ENCODE measurements around the gene MUC22.
"Not testable (repeated sequence)": the region's sequence is repeated elsewhere in the genome, so short reads cannot be mapped to it uniquely, and the experiment has no call there.

MUC22 gene

GRCh38 chr6:31048099-31048498 is 37.8 kb downstream of the MUC22 start:
- no peak for TF ChIP-seq CTCF (IDR thresholded peaks at IDR 0.05; ENCODE audit: low read length)
- TF ChIP-seq EZH2 (IDR thresholded peaks at IDR 0.05; ENCODE audit: borderline replicate concordance, low read length), result no peak
- H3K4me1 ChIP-seq (ENCODE audit: insufficient read depth, low read length, severe bottlenecking), result no peaks in the 10 kb centered on the region
- no peaks in the 10 kb centered on the region for H3K9me3 ChIP-seq (ENCODE audit: low read length)
- H3K79me2 ChIP-seq (ENCODE audit: insufficient read depth, low read length), result no peaks in the 10 kb centered on the region
- H3K4me3 ChIP-seq (ENCODE audit: low read depth, low read length, poor library complexity, severe bottlenecking), result no peak overlapping the region
- no peak overlapping the region for H3K9ac ChIP-seq (ENCODE audit: low read length)
- no peaks in the 10 kb centered on the region for H3K9me2 ChIP-seq (ENCODE audit: low read depth, low read length)
- no peaks in the 10 kb centered on the region for H3K36me3 ChIP-seq (ENCODE audit: insufficient read depth, low read length)
- H3K4me2 ChIP-seq (ENCODE audit: low read length), result no peak overlapping the region
- no peaks in the 10 kb centered on the region for H3F3A ChIP-seq (ENCODE audit: insufficient read depth, low read length)
- H2AFZ ChIP-seq (ENCODE audit: low read length), result no peak overlapping the region
- no peaks in the 10 kb centered on the region for H4K20me1 ChIP-seq (ENCODE audit: insufficient read depth, low read length)
- H3K27me3 ChIP-seq (ENCODE audit: insufficient read depth, low read length), result no peaks in the 10 kb centered on the region
- no peak overlapping the region for H3K27ac ChIP-seq (ENCODE audit: low read depth, low read length, poor library complexity, severe bottlenecking)

- TF ChIP-seq EZH2 (IDR thresholded peaks at IDR 0.05; ENCODE audit: borderline replicate concordance, low read length) (no peak), CTCF (IDR thresholded peaks at IDR 0.05; ENCODE audit: low read length) (no peak)
- H3K4me2 ChIP-seq (ENCODE audit: low read length), result no peak overlapping the region
Observed at GRCh38 chr6:31049518-31049917, 39.2 kb downstream of the MUC22 start.

GRCh38 chr6:31053187-31053586 is 42.9 kb downstream of the MUC22 start:
- H3K27ac ChIP-seq (ENCODE audit: low read depth, low read length, poor library complexity, severe bottlenecking); H3K36me3 ChIP-seq (ENCODE audit: insufficient read depth, low read length); H3K4me3 ChIP-seq (ENCODE audit: low read depth, low read length, poor library complexity, severe bottlenecking); H4K20me1 ChIP-seq (ENCODE audit: insufficient read depth, low read length); H3F3A ChIP-seq (ENCODE audit: insufficient read depth, low read length); H2AFZ ChIP-seq (ENCODE audit: low read length); H3K9me3 ChIP-seq (ENCODE audit: low read length); H3K9ac ChIP-seq (ENCODE audit: low read length); H3K4me2 ChIP-seq (ENCODE audit: low read length); H3K79me2 ChIP-seq (ENCODE audit: insufficient read depth, low read length); H3K9me2 ChIP-seq (ENCODE audit: low read depth, low read length); H3K4me1 ChIP-seq (ENCODE audit: insufficient read depth, low read length, severe bottlenecking); H3K27me3 ChIP-seq (ENCODE audit: insufficient read depth, low read length): not testable (repeated sequence)

More at GRCh38 chr6:31049518-31049917, 39.2 kb downstream of the MUC22 start:
- H3K9me2 ChIP-seq (ENCODE audit: low read depth, low read length), result no peaks in the 10 kb centered on the region
- no peaks in the 10 kb centered on the region for H3F3A ChIP-seq (ENCODE audit: insufficient read depth, low read length)
- H3K79me2 ChIP-seq (ENCODE audit: insufficient read depth, low read length), result no peaks in the 10 kb centered on the region
- no peaks in the 10 kb centered on the region for H3K9me3 ChIP-seq (ENCODE audit: low read length)
- no peaks in the 10 kb centered on the region for H3K36me3 ChIP-seq (ENCODE audit: insufficient read depth, low read length)
- H3K9ac ChIP-seq (ENCODE audit: low read length), result no peak overlapping the region
- H2AFZ ChIP-seq (ENCODE audit: low read length), result no peak overlapping the region
- H4K20me1 ChIP-seq (ENCODE audit: insufficient read depth, low read length), result no peaks in the 10 kb centered on the region
- H3K4me3 ChIP-seq (ENCODE audit: low read depth, low read length, poor library complexity, severe bottlenecking), result no peak overlapping the region
- no peaks in the 10 kb centered on the region for H3K27me3 ChIP-seq (ENCODE audit: insufficient read depth, low read length)
- no peak overlapping the region for H3K27ac ChIP-seq (ENCODE audit: low read depth, low read length, poor library complexity, severe bottlenecking)
- no peaks in the 10 kb centered on the region for H3K4me1 ChIP-seq (ENCODE audit: insufficient read depth, low read length, severe bottlenecking)

GRCh38 chr6:31053873-31054272 is 43.6 kb downstream of the MUC22 start:
- no peaks in the 10 kb centered on the region for H3K36me3 ChIP-seq (ENCODE audit: insufficient read depth, low read length)
- H3K4me2 ChIP-seq (ENCODE audit: low read length), result no peak overlapping the region
- no peak for TF ChIP-seq EZH2 (IDR thresholded peaks at IDR 0.05; ENCODE audit: borderline replicate concordance, low read length)
- no peak for TF ChIP-seq CTCF (IDR thresholded peaks at IDR 0.05; ENCODE audit: low read length)
- no peaks in the 10 kb centered on the region for H3K79me2 ChIP-seq (ENCODE audit: insufficient read depth, low read length)
- no peak overlapping the region for H3K27ac ChIP-seq (ENCODE audit: low read depth, low read length, poor library complexity, severe bottlenecking)
- no peak overlapping the region for H2AFZ ChIP-seq (ENCODE audit: low read length)
- no peaks in the 10 kb centered on the region for H3K27me3 ChIP-seq (ENCODE audit: insufficient read depth, low read length)
- no peaks in the 10 kb centered on the region for H4K20me1 ChIP-seq (ENCODE audit: insufficient read depth, low read length)
- H3K9me3 ChIP-seq (ENCODE audit: low read length), result no peaks in the 10 kb centered on the region
- H3K9ac ChIP-seq (ENCODE audit: low read length), result no peak overlapping the region
- H3K9me2 ChIP-seq (ENCODE audit: low read depth, low read length), result no peaks in the 10 kb centered on the region
- no peaks in the 10 kb centered on the region for H3K4me1 ChIP-seq (ENCODE audit: insufficient read depth, low read length, severe bottlenecking)
- H3K4me3 ChIP-seq (ENCODE audit: low read depth, low read length, poor library complexity, severe bottlenecking), result no peak overlapping the region
- no peaks in the 10 kb centered on the region for H3F3A ChIP-seq (ENCODE audit: insufficient read depth, low read length)
